Lung (tissue), 12 donors: ENCODE results near the gene CLN6. TPM values are rescaled to one million over a fixed set of nuclear protein-coding genes. Genes with fewer than 3 reads are reported as not detected.
A peak's percentile ranks its signal among the peaks of the same experiment; 100 is the strongest.
"Not testable (repeated sequence)": the region's sequence is repeated elsewhere in the genome, so short reads cannot be mapped to it uniquely, and the experiment has no call there.

ENCODE experiments used
- ATAC-seq: fragments of 200-7000 bp; cut with Tn5 transposase; one replicate; pipeline ENCODE4 v1.9.1; 2020; ENCODE audit warnings: moderate number of reproducible peaks; ENCODE audit not compliant: insufficient read depth, low FRiP score
- DNase-seq, 3 donors: peaks; one replicate each; pipeline ENCODE4 v3.0.0-alpha.2; 2013 to 2017
- H3K27ac ChIP-seq, 2 donors: one replicate each; pipeline ENCODE4 v1.5.1; 2013; ENCODE audit warnings: mild to moderate bottlenecking in 2 of 2, moderate library complexity in 2 of 2, control low read depth in 1 of 2, inconsistent platforms in 1 of 2, low read depth in 1 of 2, low read length in 1 of 2
- H3K27me3 ChIP-seq, 3 donors: one replicate each; pipeline ENCODE4 v1.5.1; 2013; ENCODE audit warnings: low read length in 2 of 3; ENCODE audit not compliant: control insufficient read depth in 3 of 3, insufficient read depth in 3 of 3
- H3K36me3 ChIP-seq, 4 donors: one replicate each; pipeline ENCODE4 v1.5.1; 2013; ENCODE audit warnings: low read length in 4 of 4, mild to moderate bottlenecking in 1 of 4, moderate library complexity in 1 of 4; ENCODE audit not compliant: control insufficient read depth in 4 of 4, insufficient read depth in 4 of 4
- H3K4me1 ChIP-seq, 5 donors: one replicate each; pipeline ENCODE4 v1.5.1; 2013; ENCODE audit warnings: low read length in 5 of 5, mild to moderate bottlenecking in 2 of 5, moderate library complexity in 1 of 5; ENCODE audit not compliant: control insufficient read depth in 5 of 5, insufficient read depth in 5 of 5
- H3K4me3 ChIP-seq: one replicate; pipeline ENCODE4 v1.5.1; 2013; ENCODE audit warnings: mild to moderate bottlenecking, control low read depth, moderate library complexity
- H3K9ac ChIP-seq, 2 donors: one replicate each; pipeline ENCODE4 v1.5.1; 2013; ENCODE audit warnings: low read length in 2 of 2, control low read depth in 1 of 2; ENCODE audit not compliant: insufficient read depth in 1 of 2
- H3K9me3 ChIP-seq, 4 donors: one replicate each; pipeline ENCODE4 v1.5.1; 2013; ENCODE audit warnings: low read length in 3 of 4, mild to moderate bottlenecking in 1 of 4, moderate library complexity in 1 of 4; ENCODE audit not compliant: control insufficient read depth in 4 of 4, insufficient read depth in 3 of 4
- CTCF ChIP-seq: IDR thresholded peaks from 2 replicates; pipeline ENCODE4 v1.5.1; 2012; ENCODE audit warnings: mild to moderate bottlenecking; ENCODE audit errors: control extremely low read depth, extremely low read depth
- WGBS, 2 donors: extraction: QIAGEN DNeasy Blood & Tissue Kit; methylation state at CpG; one replicate each; pipeline ENCODE4 v1.1.7; 2013; 5-methylcytosine and 5-hydroxymethylcytosine counted together
- polyA plus RNA-seq, 2 donors: library from polyadenylated mRNA; stranded (reverse); fragments of 200-250 nt; gene quantifications; one replicate each; pipeline ENCODE4 v1.2.1, GENCODE V29; 2013
- total RNA-seq, 2 donors: library from RNA; depleted of rRNA in 1 of 2; stranded (reverse); fragments of >200 nt in 1 of 2; gene quantifications; one replicate each; pipeline ENCODE4 v1.2.1, GENCODE V29; 2014 to 2021
- donor health status: control.
- donor health status: control.
- donor health status: Bipolar disorder and iron deficiency.
- donor health status: healthy.
- donor health status: DM: yes; HTN: yes; CAD: no.

The CLN6 gene
- total and polyA plus RNA-seq, 4 donors = 13.9 to 48.9 (median 42.2) TPM

GRCh38 chr15:68235022-68235421, 5.5 kb upstream of the CLN6 start:
- no peaks in the 10 kb centered on the region for H3K9me3 ChIP-seq
- TF ChIP-seq CTCF = no peak
- DNase-seq (no peak), ATAC-seq (no peak)
- H3K27ac ChIP-seq = no peak overlapping the region
- peaks cover 0 to 23% (median 0%) of the 10 kb centered on the region in 5 donors for H3K4me1 ChIP-seq
- WGBS, 2 donors = 91 to 92% methylated on average over 4 of the region's 4 CpGs
- H3K36me3 ChIP-seq = no peaks in the 10 kb centered on the region
- H3K4me3 ChIP-seq = no peak overlapping the region
- H3K27me3 ChIP-seq = no peaks in the 10 kb centered on the region
- no peak overlapping the region for H3K9ac ChIP-seq

GRCh38 chr15:68234520-68234919, 5.0 kb upstream of the CLN6 start:
- not testable (repeated sequence) for H3K27ac ChIP-seq, H3K27me3 ChIP-seq, DNase-seq, H3K36me3 ChIP-seq, ATAC-seq, H3K4me3 ChIP-seq, H3K9ac ChIP-seq, H3K9me3 ChIP-seq
- WGBS, 2 donors = 89 to 94% methylated on average over 9 of the region's 9 CpGs
- H3K4me1 ChIP-seq = peaks cover 0 to 26% (median 0%) of the 10 kb centered on the region in 5 donors

- TF ChIP-seq CTCF = no peak
- 59 to 81% methylated on average over 6 of the region's 6 CpGs for WGBS, 2 donors
- Histone ChIP-seq H3K27me3 (no peaks in the 10 kb centered on the region), H3K4me3 (no peak overlapping the region), H3K9me3 (no peaks in the 10 kb centered on the region), H3K9ac (no peak overlapping the region), H3K27ac (no peak overlapping the region), H3K4me1 (peaks cover 0 to 26% (median 0%) of the 10 kb centered on the region in 5 donors), H3K36me3 (no peaks in the 10 kb centered on the region)
- DNase-seq (peak; percentile 82 to 89 (median 88)), ATAC-seq (no peak)
These were observed 4.5 kb upstream of the CLN6 start for GRCh38 chr15:68234060-68234459.

- Histone ChIP-seq H3K27ac (no peak overlapping the region), H3K4me3 (no peak overlapping the region), H3K27me3 (no peaks in the 10 kb centered on the region), H3K9me3 (no peaks in the 10 kb centered on the region), H3K9ac (no peak overlapping the region), H3K36me3 (no peaks in the 10 kb centered on the region), H3K4me1 (peaks cover 3 to 35% (median 5%) of the 10 kb centered on the region in 5 donors)
- 63 to 75% methylated on average over 6 of the region's 6 CpGs for WGBS, 2 donors
- no peak for TF ChIP-seq CTCF
- ATAC-seq = no peak
- DNase-seq = no peak
These were observed 3.4 kb upstream of the CLN6 start for GRCh38 chr15:68232937-68233336.
